Right lobe of liver (tissue), 6 donors: Measurements from ENCODE around the gene EPHB6. TPM values are rescaled to one million over a fixed set of nuclear protein-coding genes. Genes with fewer than 3 reads are reported as not detected.

Source experiments
- ATAC-seq, 4 donors: fragments of 200-7000 bp; cut with Tn5 transposase; one replicate each; pipeline ENCODE4 v1.9.1; 2020; ENCODE audit warnings: mild to moderate bottlenecking in 4 of 4, moderate library complexity in 4 of 4
- DNase-seq, 3 donors: peaks; one replicate each; pipeline ENCODE4 v3.0.0-alpha.2; 2020
- H3K27ac ChIP-seq, 3 donors: fragments of 200-600 bp; one replicate each; pipeline ENCODE4 v1.8.0; 2022
- H3K27me3 ChIP-seq, 2 donors: fragments of 200-600 bp; one replicate each; pipeline ENCODE4 v1.8.0; 2022
- H3K36me3 ChIP-seq, 4 donors: fragments of 200-600 bp; sonication (generic) in 1 of 4; one replicate each; pipeline versions ENCODE4 v1.5.1 to v1.8.0; 2017 to 2022; ENCODE audit warnings: control low read depth in 1 of 4
- H3K4me1 ChIP-seq, 4 donors: fragments of 200-600 bp; sonication (generic) in 1 of 4; one replicate each; pipeline versions ENCODE4 v1.5.1 to v1.8.0; 2017 to 2022; ENCODE audit warnings: control low read depth in 1 of 4
- H3K4me3 ChIP-seq, 3 donors: fragments of 200-600 bp; one replicate each; pipeline ENCODE4 v1.8.0; 2022
- H3K9me3 ChIP-seq, 4 donors: fragments of 200-600 bp; sonication (generic) in 1 of 4; one replicate each; pipeline versions ENCODE4 v1.5.1 to v1.8.0; 2017 to 2022; ENCODE audit warnings: control low read depth in 1 of 4
- POLR2A ChIP-seq: fragments of 450-650 bp; IDR thresholded peaks from one replicate; pipeline ENCODE4 v1.6.1; 2017; ENCODE audit warnings: antibody characterized with exemption, mild to moderate bottlenecking
- WGBS: methylation state at CpG from one replicate; pipeline ENCODE4 v1.1.6; 2018; ENCODE audit warnings: low coverage, low lambda C conversion rate; ENCODE audit not compliant: insufficient coverage; ENCODE audit errors: missing lambda C conversion rate; 5-methylcytosine and 5-hydroxymethylcytosine counted together
- intact Hi-C, 2 donors: fragments of 100-400 bp; cut with DNase I; formaldehyde crosslinking; loops; one replicate each; pipeline versions ENCODE4 v1.11.2 to v1.14.1; 2022
- total RNA-seq, 6 experiments: library from RNA; depleted of rRNA in 2 of 6; stranded (reverse); fragments of >200 nt in 2 of 6; fragmentation: NEBNext Ultra II Directional in 3 of 6; extraction: Animal tissue kit (Norgen Biotek cat#: 25700) in 3 of 6; gene quantifications; one replicate each; pipeline versions ENCODE4 v1.1.0 to v1.2.4, GENCODE V29; 2016 to 2023
- TF ChIP-seq, protein P1 (sequence below), 4 donors: fragments of 200-600 bp in 3 of 4; fragments of 450-650 bp in 1 of 4; IDR thresholded peaks; one replicate each; pipeline versions ENCODE4 v1.5.1 to v1.8.0; 2016 to 2022; ENCODE audit warnings: antibody characterized with exemption in 4 of 4, mild to moderate bottlenecking in 2 of 4
- donor health status: DM: no; HTN: yes; CAD: no.
- donor health status: DM: no; HTN: no; CAD: no.
- donor health status: DM: no; HTN: no; CAD: no.
- donor health status: DM: no; HTN: yes; CAD: no.
- donor health status: DM: no; HTN: yes; CAD: no.

EPHB6 gene
- total RNA-seq, 6 experiments from 2014 or later, result 1.5 to 6.1 (median 3.2) TPM

DNA sequence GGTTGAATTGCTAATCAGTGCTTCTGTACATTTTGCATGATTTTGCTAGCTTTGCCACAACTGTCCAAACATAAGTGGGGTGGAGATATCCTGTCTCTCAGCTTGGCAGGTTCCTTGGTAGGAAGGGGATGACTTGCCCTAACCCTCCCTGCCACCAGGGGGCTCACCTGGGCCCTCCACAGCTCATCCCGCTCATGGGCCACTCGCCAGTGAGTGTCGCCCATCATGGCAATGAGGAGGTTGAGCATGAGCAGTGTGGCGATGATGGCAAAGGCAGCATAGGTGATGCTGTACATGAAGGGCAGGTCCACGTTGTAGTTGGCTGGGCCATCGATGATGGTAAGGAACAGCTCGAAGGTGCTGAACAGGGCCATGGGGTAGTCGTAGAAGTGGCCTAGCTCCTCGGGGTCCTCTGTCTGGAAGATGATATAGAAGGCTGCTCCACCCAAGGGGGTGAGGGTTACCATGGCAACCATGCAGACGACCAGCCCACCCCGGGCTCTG lies 18.5 kb downstream of the EPHB6 start:
- WGBS, result 48% methylated on average over 8 of the region's 11 CpGs
- H3K4me3 ChIP-seq, result no peak overlapping the region
- no peaks in the 10 kb centered on the region for H3K4me1 ChIP-seq
- ATAC-seq, result peak in 3 of 4 donors; percentile 4 to 58 (median 35)
- no peaks in the 10 kb centered on the region for H3K9me3 ChIP-seq
- no peaks in the 10 kb centered on the region for H3K36me3 ChIP-seq
- intact Hi-C loops, result loop anchor here (10.0 kb wide), 1 partner anchor 131 kb away; no protein-coding TSS in a partner anchor
- DNase-seq, result peak in 1 of 3 donors; percentile 47
- no peak for TF ChIP-seq POLR2A
- TF ChIP-seq, protein P1, sequence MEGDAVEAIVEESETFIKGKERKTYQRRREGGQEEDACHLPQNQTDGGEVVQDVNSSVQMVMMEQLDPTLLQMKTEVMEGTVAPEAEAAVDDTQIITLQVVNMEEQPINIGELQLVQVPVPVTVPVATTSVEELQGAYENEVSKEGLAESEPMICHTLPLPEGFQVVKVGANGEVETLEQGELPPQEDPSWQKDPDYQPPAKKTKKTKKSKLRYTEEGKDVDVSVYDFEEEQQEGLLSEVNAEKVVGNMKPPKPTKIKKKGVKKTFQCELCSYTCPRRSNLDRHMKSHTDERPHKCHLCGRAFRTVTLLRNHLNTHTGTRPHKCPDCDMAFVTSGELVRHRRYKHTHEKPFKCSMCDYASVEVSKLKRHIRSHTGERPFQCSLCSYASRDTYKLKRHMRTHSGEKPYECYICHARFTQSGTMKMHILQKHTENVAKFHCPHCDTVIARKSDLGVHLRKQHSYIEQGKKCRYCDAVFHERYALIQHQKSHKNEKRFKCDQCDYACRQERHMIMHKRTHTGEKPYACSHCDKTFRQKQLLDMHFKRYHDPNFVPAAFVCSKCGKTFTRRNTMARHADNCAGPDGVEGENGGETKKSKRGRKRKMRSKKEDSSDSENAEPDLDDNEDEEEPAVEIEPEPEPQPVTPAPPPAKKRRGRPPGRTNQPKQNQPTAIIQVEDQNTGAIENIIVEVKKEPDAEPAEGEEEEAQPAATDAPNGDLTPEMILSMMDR (IDR thresholded peaks at IDR 0.05), result peak; percentile 20 to 36 (median 33)
- H3K27ac ChIP-seq, result no peak overlapping the region
- H3K27me3 ChIP-seq, result no peaks in the 10 kb centered on the region

DNA sequence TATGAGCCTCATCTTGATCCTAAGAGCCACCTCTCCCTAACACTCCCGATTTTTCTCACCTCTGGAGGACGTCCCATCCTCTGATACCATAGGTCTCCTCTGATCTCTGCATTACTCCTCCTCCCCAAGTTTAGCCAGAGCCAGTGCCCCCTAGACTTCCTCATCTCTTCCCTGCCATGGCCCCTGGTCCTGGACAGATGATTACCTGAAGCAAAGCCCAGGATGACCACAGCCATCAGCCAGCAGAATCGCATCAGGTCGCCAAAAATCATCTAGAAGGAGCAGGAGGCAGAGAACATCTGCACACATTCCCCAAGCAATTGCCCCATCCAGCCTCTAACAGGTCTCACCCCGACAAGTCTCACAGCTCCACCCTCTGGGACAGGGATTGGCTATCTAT lies 19.0 kb downstream of the EPHB6 start:
- no peaks in the 10 kb centered on the region for H3K36me3 ChIP-seq
- no peak overlapping the region for H3K4me3 ChIP-seq
- no peaks in the 10 kb centered on the region for H3K9me3 ChIP-seq
- 56% methylated on average over 1 of the region's 5 CpGs for WGBS
- TF ChIP-seq, protein P1 (IDR thresholded peaks at IDR 0.05), result no peak
- TF ChIP-seq POLR2A, result no peak
- intact Hi-C loops, result loop anchor here (10.0 kb wide), 1 partner anchor 131 kb away; no protein-coding TSS in a partner anchor
- no peaks in the 10 kb centered on the region for H3K4me1 ChIP-seq
- DNase-seq, result no peak
- H3K27me3 ChIP-seq, result no peaks in the 10 kb centered on the region
- no peak overlapping the region for H3K27ac ChIP-seq
- no peak for ATAC-seq

DNA sequence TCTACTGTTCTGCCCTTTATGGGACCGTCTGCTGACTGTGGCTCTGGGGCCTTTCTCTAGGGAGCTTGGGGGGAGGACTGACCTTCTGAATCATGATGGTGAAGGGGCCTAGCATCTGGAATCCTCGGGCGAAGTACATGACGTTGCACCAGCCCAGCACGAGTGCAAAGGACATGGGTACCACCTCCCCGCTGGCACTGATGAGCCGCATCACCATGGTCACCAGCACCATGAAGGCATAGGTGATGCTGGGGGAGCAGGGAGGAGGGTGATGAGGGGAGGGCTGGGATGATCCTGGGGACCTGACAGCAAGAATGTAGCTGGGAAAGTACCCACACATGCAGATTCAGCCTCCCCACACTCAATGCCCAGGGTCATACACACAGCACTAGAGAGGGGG lies 19.5 kb downstream of the EPHB6 start:
- no peaks in the 10 kb centered on the region for H3K36me3 ChIP-seq
- DNase-seq (no peak), ATAC-seq (no peak)
- H3K4me1 ChIP-seq, result no peaks in the 10 kb centered on the region
- H3K27me3 ChIP-seq, result no peaks in the 10 kb centered on the region
- no peak overlapping the region for H3K27ac ChIP-seq
- no peaks in the 10 kb centered on the region for H3K9me3 ChIP-seq
- H3K4me3 ChIP-seq, result no peak overlapping the region
- intact Hi-C loops, result loop anchor here (10.0 kb wide), 1 partner anchor 130 kb away; no protein-coding TSS in a partner anchor
- TF ChIP-seq, protein P1 (IDR thresholded peaks at IDR 0.05), result no peak
- no peak for TF ChIP-seq POLR2A
- WGBS, result 100% methylated on average over 1 of the region's 7 CpGs

DNA sequence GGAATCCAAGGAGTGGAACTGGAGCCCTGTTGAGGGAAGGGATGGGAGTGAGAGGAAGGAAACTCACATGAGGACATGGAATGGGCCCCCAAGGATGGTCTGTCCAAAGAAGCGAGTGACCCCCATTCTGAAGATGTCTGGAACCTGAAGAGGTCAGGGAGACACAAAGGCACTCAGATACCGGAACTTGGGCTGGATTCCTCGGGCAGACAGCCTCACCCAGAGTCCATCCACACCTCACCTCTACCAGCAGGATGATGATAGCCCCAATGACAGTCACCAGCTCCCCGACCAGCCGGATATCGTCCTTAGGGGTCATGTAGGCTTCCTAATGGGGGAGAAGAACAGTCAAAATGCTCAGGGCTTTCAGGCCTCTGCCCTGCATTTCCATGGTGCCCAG lies 20.0 kb downstream of the EPHB6 start:
- no peak for ATAC-seq
- no peaks in the 10 kb centered on the region for H3K9me3 ChIP-seq
- no peak for DNase-seq
- no peaks in the 10 kb centered on the region for H3K27me3 ChIP-seq
- TF ChIP-seq, protein P1 (IDR thresholded peaks at IDR 0.05), result no peak
- TF ChIP-seq POLR2A, result no peak
- no peaks in the 10 kb centered on the region for H3K36me3 ChIP-seq
- H3K27ac ChIP-seq, result no peak overlapping the region
- H3K4me3 ChIP-seq, result no peak overlapping the region
- intact Hi-C loops, result loop anchor here (10.0 kb wide), 1 partner anchor 130 kb away; no protein-coding TSS in a partner anchor
- no CpG with 5 or more reads among the region's 6 CpGs for WGBS
- no peaks in the 10 kb centered on the region for H3K4me1 ChIP-seq
